NB4 (cell line): Measurements from ENCODE around the gene DCTN2.

Source experiments
- CTCF ChIP-seq: IDR thresholded peaks from one replicate; pipeline ENCODE4 v1.5.1; 2012; ENCODE audit warnings: low read depth, low read length
- MAX ChIP-seq: IDR thresholded peaks from 2 replicates; pipeline ENCODE4 v1.6.1; 2011; ENCODE audit warnings: low read depth, low read length
- MYC ChIP-seq: IDR thresholded peaks from 2 replicates; pipeline ENCODE4 v1.6.1; 2011; ENCODE audit warnings: low read depth, low read length
- POLR2A ChIP-seq: IDR thresholded peaks from 2 replicates; pipeline ENCODE4 v1.6.1; 2011; ENCODE audit warnings: mild to moderate bottlenecking; ENCODE audit not compliant: insufficient read length; ENCODE audit errors: extremely low read depth

- TF ChIP-seq CTCF (no peak), POLR2A (no peak), MAX (no peak), MYC (no peak)
Observed at GRCh38 chr12:57575771-57576612, 29.0 kb upstream of the DCTN2 start.
